CD4-positive, alpha-beta memory T cell (primary cell): ENCODE results near the gene ALKBH2. TPM values are rescaled to one million over a fixed set of nuclear protein-coding genes. Genes with fewer than 3 reads are reported as not detected.

Experiments used
- CTCF ChIA-PET: fragments of 350-600 bp; sonication (Branson Sonifier 250); formaldehyde crosslinking; loops from one replicate; lab custom pipeline; 2021; ENCODE audit warnings: inconsistent platforms; ENCODE audit not compliant: partially characterized antibody; lab: Charles Lee
- POLR2A ChIA-PET: fragments of 350-600 bp; sonication (Branson Sonifier 250); formaldehyde crosslinking; loops from one replicate; lab custom pipeline; 2021; ENCODE audit not compliant: partially characterized antibody; lab: Charles Lee
- DNase-seq, 5 donors: peaks; one replicate each; pipeline versions ENCODE4 v3.0.0 to v3.0.0-alpha.2; 2020 to 2022; ENCODE audit warnings: mixed read lengths in 1 of 5
- H3K27ac ChIP-seq: one replicate; pipeline ENCODE4 v1.7.0; 2013; ENCODE audit warnings: low read depth, low read length
- H3K27me3 ChIP-seq: 2 replicates; pipeline ENCODE4 v1.7.0; 2013; ENCODE audit warnings: mild to moderate bottlenecking, low read length, moderate library complexity; ENCODE audit not compliant: insufficient read depth
- H3K36me3 ChIP-seq: 2 replicates; pipeline ENCODE4 v1.7.0; 2013; ENCODE audit warnings: mild to moderate bottlenecking, low read length, moderate library complexity; ENCODE audit not compliant: insufficient read depth
- H3K4me1 ChIP-seq: 2 replicates; pipeline ENCODE4 v1.7.0; 2013; ENCODE audit warnings: mild to moderate bottlenecking, low read length, moderate library complexity; ENCODE audit not compliant: insufficient read depth
- H3K4me3 ChIP-seq, 2 donors: one replicate each; pipeline ENCODE4 v1.7.0; 2013; ENCODE audit warnings: low read length in 2 of 2, mild to moderate bottlenecking in 1 of 2
- H3K9me3 ChIP-seq, 2 donors: one replicate each; pipeline ENCODE4 v1.7.0; 2013; ENCODE audit warnings: low read length in 2 of 2, control low read depth in 1 of 2; ENCODE audit not compliant: control insufficient read depth in 1 of 2
- H3K27ac Mint-ChIP-seq, 7 donors: one replicate each; pipeline ENCODE4 v1.8.0; 2020 to 2021; ENCODE audit warnings: mixed read lengths in 7 of 7, mild to moderate bottlenecking in 6 of 7, inconsistent platforms in 3 of 7, moderate library complexity in 3 of 7
- H3K27me3 Mint-ChIP-seq, 2 donors: one replicate each; pipeline ENCODE4 v1.8.0; 2020 to 2021; ENCODE audit warnings: mixed read lengths in 2 of 2
- H3K36me3 Mint-ChIP-seq, 2 donors: one replicate each; pipeline ENCODE4 v1.8.0; 2020 to 2021; ENCODE audit warnings: mixed read lengths in 2 of 2, inconsistent platforms in 1 of 2, mild to moderate bottlenecking in 1 of 2
- H3K4me1 Mint-ChIP-seq, 4 donors: one replicate each; pipeline ENCODE4 v1.8.0; 2020 to 2021; ENCODE audit warnings: mixed read lengths in 4 of 4, mild to moderate bottlenecking in 1 of 4
- H3K4me3 Mint-ChIP-seq, 8 donors: one replicate each; pipeline ENCODE4 v1.8.0; 2020 to 2021; ENCODE audit warnings: mixed read lengths in 8 of 8, mild to moderate bottlenecking in 7 of 8, moderate library complexity in 6 of 8, inconsistent platforms in 3 of 8
- H3K9me3 Mint-ChIP-seq, 8 donors: one replicate each; pipeline ENCODE4 v1.8.0; 2020 to 2021; ENCODE audit warnings: mixed read lengths in 8 of 8, mild to moderate bottlenecking in 5 of 8, inconsistent platforms in 3 of 8, moderate library complexity in 1 of 8
- intact Hi-C: fragments of 100-400 bp; cut with micrococcal nuclease; formaldehyde crosslinking; loops from one replicate; pipeline ENCODE4 v1.15.1; 2023
- polyA plus RNA-seq, 2 donors: library from polyadenylated mRNA; unstranded; fragments of 300-500 nt; fragmentation: Illumina TruSeq; gene quantifications; one replicate each; pipeline ENCODE4 v1.2.3, GENCODE V29; 2021
- total RNA-seq, 2 experiments: library from RNA; stranded (reverse); gene quantifications; one replicate each; pipeline ENCODE4 v1.2.3, GENCODE V29; 2021

The ALKBH2 gene
- total and polyA plus RNA-seq, 4 experiments from 2014 or later = 12.9 to 16.4 (median 14.7) TPM

DNA sequence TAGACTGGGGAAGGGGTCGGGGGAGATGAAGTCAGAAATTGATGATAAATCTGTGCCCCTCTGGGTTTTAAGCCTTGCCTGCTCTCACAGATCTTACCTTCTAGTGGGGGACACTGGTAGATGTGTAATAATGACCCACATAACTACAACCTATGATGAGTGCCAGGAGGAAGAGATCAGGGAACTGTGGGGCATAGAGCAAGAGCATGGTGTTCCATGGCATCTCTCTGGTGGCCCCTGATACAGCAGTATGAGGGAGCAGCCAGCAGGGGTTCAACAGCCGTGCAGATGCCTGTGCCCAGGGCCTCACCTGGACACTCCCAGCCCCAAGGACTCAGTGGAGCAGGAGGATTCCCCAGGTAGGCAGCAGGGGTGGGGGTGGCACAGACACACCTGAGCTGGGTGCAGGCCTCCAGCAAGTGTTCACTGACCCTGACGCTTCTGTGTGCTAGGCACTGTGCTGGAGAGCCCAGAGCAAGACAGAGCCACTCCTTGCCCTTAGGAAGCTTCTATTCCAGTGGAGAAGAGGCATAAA lies 28.1 kb upstream of the ALKBH2 start:
- H3K27ac Mint-ChIP-seq = peak overlapping the region in 1 of 7 donors; percentile 72
- CTCF ChIA-PET = interaction anchor here (2.7 kb wide), 1 partner anchor 9 kb away, joined by 12 read pairs; no protein-coding TSS in a partner anchor

DNA sequence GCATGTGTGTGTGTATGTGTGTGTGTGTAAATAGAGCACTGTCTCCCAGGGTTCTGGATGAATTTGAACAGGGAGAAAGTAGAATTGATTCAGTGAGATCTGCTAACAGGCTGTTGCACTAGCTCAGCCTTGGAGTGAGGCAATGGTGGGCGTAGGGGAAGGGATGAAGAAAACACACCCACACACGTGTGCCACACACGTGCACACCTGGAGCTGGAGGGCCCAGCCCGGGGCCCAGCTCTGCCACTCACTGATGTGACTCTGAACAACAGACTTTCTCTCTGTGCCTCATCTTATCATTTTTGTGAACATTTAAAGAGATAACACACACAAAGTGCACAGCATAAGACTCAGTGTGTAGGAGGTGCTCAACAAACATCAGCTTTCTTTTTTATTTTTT lies 27.3 kb upstream of the ALKBH2 start:
- Mint-ChIP-seq H3K4me3 (no peak overlapping the region), H3K27ac (no peak overlapping the region), H3K9me3 (no peaks in the 10 kb centered on the region), H3K36me3 (peaks cover 0 to 1% of the 10 kb centered on the region in 2 donors), H3K4me1 (peaks cover 2 to 4% (median 4%) of the 10 kb centered on the region in 4 donors), H3K27me3 (no peaks in the 10 kb centered on the region)
- CTCF ChIA-PET = interaction anchor here (1.2 to 2.7 kb wide), 2 partner anchors 9 to 236 kb away, joined by 3 to 12 read pairs; no protein-coding TSS in a partner anchor
- POLR2A ChIA-PET = interaction anchor here (0.9 kb wide), 1 partner anchor 9 kb away, joined by 3 read pairs; no protein-coding TSS in a partner anchor
- Histone ChIP-seq H3K4me3 (no peak overlapping the region), H3K9me3 (no peaks in the 10 kb centered on the region), H3K36me3 (no peaks in the 10 kb centered on the region), H3K27me3 (no peaks in the 10 kb centered on the region), H3K4me1 (no peaks in the 10 kb centered on the region), H3K27ac (no peak overlapping the region)
- DNase-seq = no peak
- intact Hi-C loops = no loop called here

More for the DNA sequence above, 28.1 kb upstream of the ALKBH2 start:
- Mint-ChIP-seq H3K4me1 (no peaks in the 10 kb centered on the region), H3K4me3 (no peak overlapping the region), H3K27me3 (no peaks in the 10 kb centered on the region), H3K9me3 (no peaks in the 10 kb centered on the region), H3K36me3 (peaks cover 0 to 1% of the 10 kb centered on the region in 2 donors)
- Histone ChIP-seq H3K4me3 (no peak overlapping the region), H3K27me3 (no peaks in the 10 kb centered on the region), H3K36me3 (no peaks in the 10 kb centered on the region), H3K27ac (no peak overlapping the region), H3K9me3 (no peaks in the 10 kb centered on the region), H3K4me1 (no peaks in the 10 kb centered on the region)
- POLR2A ChIA-PET = interaction anchor here (0.9 kb wide), 1 partner anchor 9 kb away, joined by 3 read pairs; no protein-coding TSS in a partner anchor
- intact Hi-C loops = no loop called here
- DNase-seq = no peak

DNA sequence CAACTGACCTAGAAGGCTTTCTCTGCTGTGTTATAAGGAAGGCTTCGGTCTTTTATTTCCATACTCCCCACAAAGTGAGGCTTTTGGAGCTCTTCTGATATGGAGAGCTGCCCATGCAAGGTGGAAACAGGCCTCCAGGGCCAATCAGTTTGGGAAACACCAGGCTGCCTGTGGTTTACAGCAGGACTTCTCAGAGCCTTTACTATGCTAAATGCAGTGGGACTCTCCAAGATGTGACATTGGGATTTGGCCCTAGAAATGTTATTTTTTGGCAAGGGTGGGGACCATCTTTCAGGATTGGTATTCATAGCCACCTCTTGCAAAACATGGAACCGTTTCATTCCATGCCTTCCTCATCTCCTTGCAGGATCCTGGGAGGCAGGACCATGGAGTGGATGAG lies 26.8 kb upstream of the ALKBH2 start:
- Mint-ChIP-seq H3K4me3 (no peak overlapping the region), H3K27ac (peak overlapping the region in 1 of 7 donors; percentile 11)
- POLR2A ChIA-PET = no interaction called here

GRCh38 chr12:109116611-109116949 lies 23.3 kb upstream of the ALKBH2 start:
- Mint-ChIP-seq H3K27ac (no peak overlapping the region), H3K27me3 (no peaks in the 10 kb centered on the region), H3K4me1 (peaks cover 9 to 35% (median 19%) of the 10 kb centered on the region in 4 donors), H3K4me3 (no peak overlapping the region), H3K36me3 (peaks cover 0 to 2% of the 10 kb centered on the region in 2 donors), H3K9me3 (no peaks in the 10 kb centered on the region)
- no peaks in the 10 kb centered on the region for H3K9me3 ChIP-seq
- ChIA-PET CTCF (interaction anchor here (1.4 kb wide), 1 partner anchor 11 kb away, joined by 5 read pairs; no protein-coding TSS in a partner anchor), POLR2A (no interaction called here)
- no peak for DNase-seq
- no peak overlapping the region for H3K27ac ChIP-seq
- H3K4me1 ChIP-seq = peaks cover 7% of the 10 kb centered on the region
- no peak overlapping the region for H3K4me3 ChIP-seq
- H3K36me3 ChIP-seq = no peaks in the 10 kb centered on the region
- H3K27me3 ChIP-seq = no peaks in the 10 kb centered on the region
- intact Hi-C loops = no loop called here

More for the DNA sequence above, 26.8 kb upstream of the ALKBH2 start:
- no peaks in the 10 kb centered on the region for H3K27me3 ChIP-seq
- no peaks in the 10 kb centered on the region for H3K27me3 Mint-ChIP-seq
- no peak overlapping the region for H3K27ac ChIP-seq
- H3K4me1 ChIP-seq = no peaks in the 10 kb centered on the region
- intact Hi-C loops = no loop called here
- H3K4me1 Mint-ChIP-seq = peaks cover 4 to 9% (median 6%) of the 10 kb centered on the region in 4 donors
- CTCF ChIA-PET = interaction anchor here (1.2 to 2.7 kb wide), 2 partner anchors 8 to 236 kb away, joined by 3 to 12 read pairs; no protein-coding TSS in a partner anchor
- DNase-seq = no peak
- no peaks in the 10 kb centered on the region for H3K9me3 Mint-ChIP-seq
- H3K4me3 ChIP-seq = no peak overlapping the region
- H3K36me3 Mint-ChIP-seq = no peaks in the 10 kb centered on the region
- H3K9me3 ChIP-seq = no peaks in the 10 kb centered on the region
- no peaks in the 10 kb centered on the region for H3K36me3 ChIP-seq

GRCh38 chr12:109115758-109116610 lies 22.7 kb upstream of the ALKBH2 start, which contains the start of gene ACACB:
Gene ACACB (plus strand): TSS chr12:109116587. CDS start chr12:109139406, 22,819 bp downstream.
- no peak within 1 kb of the TSS for H3K4me3 ChIP-seq
- Mint-ChIP-seq H3K27me3 (no peaks in the 10 kb centered on the region), H3K4me3 (peak within 1 kb of the TSS in 2 of 8 donors; percentile 15 to 18), H3K36me3 (peaks cover 0 to 2% of the 10 kb centered on the region in 2 donors), H3K4me1 (peaks cover 9 to 37% (median 19%) of the 10 kb centered on the region in 4 donors), H3K9me3 (no peaks in the 10 kb centered on the region), H3K27ac (peak within 1 kb of the TSS in 1 of 7 donors; percentile 14)
- no peak for DNase-seq
- no peaks in the 10 kb centered on the region for H3K27me3 ChIP-seq
- POLR2A ChIA-PET = no interaction called here
- H3K27ac ChIP-seq = no peak within 1 kb of the TSS
- intact Hi-C loops = no loop called here
- CTCF ChIA-PET = interaction anchor here (1.0 to 1.4 kb wide), 3 partner anchors 9 to 25 kb away, joined by 3 to 5 read pairs (median 3); no protein-coding TSS in a partner anchor
- no peaks in the 10 kb centered on the region for H3K9me3 ChIP-seq
- no peaks in the 10 kb centered on the region for H3K36me3 ChIP-seq
- peaks cover 7% of the 10 kb centered on the region for H3K4me1 ChIP-seq

GRCh38 chr12:109115404-109115757 lies 22.1 kb upstream of the ALKBH2 start:
- no peak overlapping the region for H3K4me3 ChIP-seq
- H3K27ac Mint-ChIP-seq = no peak overlapping the region
- no peak for DNase-seq
- POLR2A ChIA-PET = no interaction called here
- H3K4me3 Mint-ChIP-seq = peak overlapping the region in 1 of 8 donors; percentile 18
- intact Hi-C loops = no loop called here
- peaks cover 7% of the 10 kb centered on the region for H3K4me1 ChIP-seq
- H3K9me3 ChIP-seq = no peaks in the 10 kb centered on the region
- H3K27me3 ChIP-seq = no peaks in the 10 kb centered on the region
- CTCF ChIA-PET = interaction anchor here (0.6 to 1.3 kb wide), 4 partner anchors 8 to 278 kb away, joined by 3 read pairs; no protein-coding TSS in a partner anchor
- H3K27me3 Mint-ChIP-seq = no peaks in the 10 kb centered on the region
- no peaks in the 10 kb centered on the region for H3K36me3 ChIP-seq
- H3K4me1 Mint-ChIP-seq = peaks cover 9 to 37% (median 20%) of the 10 kb centered on the region in 4 donors
- H3K27ac ChIP-seq = no peak overlapping the region
- no peaks in the 10 kb centered on the region for H3K9me3 Mint-ChIP-seq
- H3K36me3 Mint-ChIP-seq = peaks cover 1 to 4% of the 10 kb centered on the region in 2 donors

DNA sequence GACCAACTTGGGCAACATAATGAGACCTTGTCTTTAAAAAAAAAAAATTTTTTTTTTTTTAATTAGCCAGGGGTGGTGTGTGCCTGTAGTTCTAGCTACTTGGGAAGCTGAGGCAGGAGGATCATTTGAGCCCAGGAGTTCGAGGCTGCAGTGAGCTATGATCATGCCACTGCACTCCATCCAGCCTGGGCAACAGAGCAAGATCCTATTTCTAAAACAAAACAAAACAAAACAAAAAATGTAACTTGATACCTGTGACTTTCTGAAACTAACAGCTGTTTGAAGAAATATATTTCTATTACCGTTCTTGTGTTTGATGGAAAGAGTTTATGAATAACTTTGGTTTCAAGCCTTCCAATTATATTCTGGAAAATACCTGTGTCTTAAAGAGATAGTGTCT lies 21.4 kb upstream of the ALKBH2 start:
- POLR2A ChIA-PET = no interaction called here
- H3K27ac Mint-ChIP-seq = peak overlapping the region in 1 of 7 donors; percentile 24

More for the DNA sequence above, 21.4 kb upstream of the ALKBH2 start:
- no peaks in the 10 kb centered on the region for H3K27me3 Mint-ChIP-seq
- Histone ChIP-seq H3K27ac (no peak overlapping the region), H3K9me3 (no peaks in the 10 kb centered on the region), H3K36me3 (peaks cover 5% of the 10 kb centered on the region), H3K4me1 (peaks cover 7% of the 10 kb centered on the region), H3K27me3 (no peaks in the 10 kb centered on the region), H3K4me3 (no peak overlapping the region)
- intact Hi-C loops = no loop called here
- H3K4me3 Mint-ChIP-seq = peak overlapping the region in 1 of 8 donors; percentile 23
- H3K9me3 Mint-ChIP-seq = no peaks in the 10 kb centered on the region
- CTCF ChIA-PET = interaction anchor here (0.6 to 3.7 kb wide), 5 partner anchors 8 to 279 kb away, joined by 3 to 15 read pairs (median 3); no protein-coding TSS in a partner anchor
- H3K4me1 Mint-ChIP-seq = peaks cover 9 to 37% (median 20%) of the 10 kb centered on the region in 4 donors
- peaks cover 4 to 10% of the 10 kb centered on the region in 2 donors for H3K36me3 Mint-ChIP-seq
- no peak for DNase-seq
